Activated T-helper 1 cell treated with Interleukin-2 at 50 U/mL for 16 hours (primary cell): Measurements from ENCODE around the gene ULK1.
"Not testable (repeated sequence)": the region's sequence is repeated elsewhere in the genome, so short reads cannot be mapped to it uniquely, and the experiment has no call there.

Experiments used
- DNase-seq: peaks from one replicate; pipeline ENCODE4 v3.0.0-alpha.2; 2020; ENCODE audit warnings: low read depth

The ULK1 gene

DNA sequence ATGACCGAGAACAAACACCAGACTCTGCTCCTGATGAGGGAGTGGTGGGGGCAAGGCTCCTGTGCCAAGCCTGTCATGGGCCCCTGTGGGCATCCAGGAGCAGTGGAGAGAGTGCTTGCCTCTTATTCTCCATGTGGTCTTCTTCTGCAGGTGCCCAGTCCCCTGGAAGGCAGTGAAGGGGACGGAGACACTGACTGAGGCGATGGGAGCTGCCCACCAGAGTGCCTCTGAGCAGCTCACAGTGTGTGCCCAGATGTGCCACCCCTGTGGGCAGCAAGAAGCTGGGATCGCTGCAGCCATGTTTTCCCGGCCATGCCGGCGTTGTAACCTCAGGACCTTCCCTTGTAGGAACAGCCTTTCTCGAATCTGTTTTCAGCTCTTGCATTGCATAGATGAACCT lies 49.0 kb downstream of the ULK1 start:
- no peak for DNase-seq

DNA sequence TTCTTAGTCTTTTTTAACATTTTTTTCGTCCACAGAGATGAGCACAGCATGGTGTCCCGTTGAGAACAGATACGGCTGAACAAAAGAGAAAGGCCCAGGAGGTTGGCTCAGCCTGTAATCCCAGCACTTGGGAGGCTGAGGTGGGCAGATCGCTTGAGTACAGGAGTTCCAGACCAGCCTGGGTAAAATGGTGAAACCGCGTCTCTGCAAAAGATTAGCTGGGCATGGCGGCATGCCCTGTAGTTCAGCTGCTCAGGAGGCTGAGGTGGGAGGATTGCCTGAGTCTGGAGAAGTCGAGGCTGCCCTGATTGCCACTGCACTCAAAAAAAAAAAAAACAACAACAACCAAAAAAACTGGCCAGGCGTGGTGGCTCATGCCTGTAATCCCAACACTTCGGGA lies 49.5 kb downstream of the ULK1 start:
- DNase-seq: no peak

DNA sequence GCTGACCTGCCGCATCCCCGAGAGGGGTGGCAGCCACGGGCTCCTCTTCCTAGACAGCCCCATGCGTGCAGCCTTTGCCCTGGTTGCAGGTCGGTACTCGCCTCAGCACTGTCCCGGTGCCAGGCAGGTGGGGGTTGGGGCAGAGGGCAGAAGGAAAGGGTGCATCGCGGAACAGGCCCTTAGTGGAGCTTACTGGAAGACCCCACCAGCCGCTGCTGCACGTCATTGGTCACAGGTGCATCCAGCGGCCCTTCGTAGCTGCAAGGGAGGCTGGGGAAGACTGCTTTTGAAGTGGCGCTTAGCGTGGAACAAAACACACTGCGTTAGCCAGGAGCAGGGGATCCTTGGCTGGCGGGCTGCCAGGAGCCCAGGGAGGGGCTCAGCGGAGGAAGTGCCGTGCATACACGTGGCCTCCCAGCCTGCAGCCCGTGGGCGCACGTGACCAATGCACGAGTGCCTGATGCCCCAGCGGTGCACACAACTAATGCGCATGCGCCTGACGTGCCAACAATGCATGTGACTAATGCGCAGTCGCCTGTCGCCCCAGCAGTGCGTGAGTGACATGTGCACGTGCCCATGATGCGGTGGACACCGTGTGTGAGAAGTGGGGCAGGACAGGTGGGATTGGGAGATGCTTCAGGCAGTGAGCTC lies 50.3 kb downstream of the ULK1 start:
- DNase-seq: no peak

DNA sequence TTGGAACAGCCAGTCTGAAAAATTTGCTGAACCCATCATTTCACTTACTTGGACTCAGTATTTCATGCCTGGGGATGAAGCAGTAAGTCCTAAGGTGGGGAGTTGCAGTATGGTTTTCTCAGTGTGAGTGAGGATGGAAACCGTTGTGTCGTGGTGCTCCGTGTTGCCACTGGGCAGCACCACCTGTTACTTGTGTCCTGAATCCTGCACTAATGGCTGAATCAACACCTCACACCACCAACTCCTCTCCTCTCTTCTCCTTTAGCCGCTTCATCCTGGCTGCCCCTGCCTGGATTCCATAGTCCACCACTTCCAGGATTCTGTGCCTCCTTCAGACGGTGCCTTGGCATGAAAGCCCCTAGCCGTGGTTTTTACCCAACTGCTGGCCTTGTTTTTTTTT lies 52.3 kb downstream of the ULK1 start:
- DNase-seq: no peak

DNA sequence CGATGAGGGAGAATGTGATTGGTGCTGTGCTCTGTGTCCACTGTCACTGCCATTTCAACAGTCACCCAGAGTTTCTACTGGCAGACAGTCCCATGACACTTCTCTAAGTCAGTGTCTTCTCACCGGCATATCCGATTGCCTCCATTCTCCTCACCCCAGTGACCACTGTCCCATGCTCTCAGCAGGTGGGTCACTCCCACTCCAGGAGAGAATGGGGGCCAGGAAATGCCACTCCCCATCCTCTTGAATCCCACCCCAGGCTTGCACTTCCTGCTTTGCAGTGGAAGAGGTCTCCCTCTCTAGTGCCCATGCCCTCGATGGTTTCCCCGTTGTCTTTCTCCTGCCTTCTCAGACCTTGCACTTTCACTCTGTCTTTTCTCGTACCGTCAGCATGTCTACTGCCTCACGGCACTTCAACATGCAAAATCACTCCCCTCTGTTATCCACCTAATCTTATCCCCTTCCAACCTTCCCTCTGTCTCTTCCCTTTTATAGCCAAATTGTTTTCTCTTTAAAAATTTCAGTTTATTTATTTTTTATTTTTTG lies 53.1 kb downstream of the ULK1 start:
- no peak for DNase-seq

DNA sequence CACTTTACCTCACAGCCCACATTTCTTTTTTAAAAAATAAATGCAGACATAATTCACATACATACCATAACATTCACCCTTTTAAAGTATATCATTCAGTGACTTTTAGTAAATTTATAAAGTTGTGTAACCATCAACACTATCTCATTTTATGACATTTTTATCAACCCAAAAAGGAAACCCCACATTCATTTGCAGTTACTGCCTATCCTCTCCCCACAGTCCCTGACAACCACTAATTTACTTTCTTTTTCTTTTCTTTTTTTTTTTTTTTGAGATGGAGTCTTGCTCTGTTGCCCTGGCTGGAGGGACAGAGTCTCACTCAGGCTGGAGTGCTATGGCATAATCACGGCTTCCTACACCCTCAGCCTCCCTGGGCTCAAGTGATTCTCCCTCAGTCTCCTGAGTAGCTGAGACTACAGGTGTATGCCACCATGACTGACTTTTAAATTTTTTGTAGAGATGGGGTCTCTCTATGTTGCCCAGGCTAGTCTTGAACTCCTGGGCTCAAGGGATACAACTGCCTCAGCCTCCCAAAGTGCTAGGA lies 53.8 kb downstream of the ULK1 start:
- DNase-seq: no peak

DNA sequence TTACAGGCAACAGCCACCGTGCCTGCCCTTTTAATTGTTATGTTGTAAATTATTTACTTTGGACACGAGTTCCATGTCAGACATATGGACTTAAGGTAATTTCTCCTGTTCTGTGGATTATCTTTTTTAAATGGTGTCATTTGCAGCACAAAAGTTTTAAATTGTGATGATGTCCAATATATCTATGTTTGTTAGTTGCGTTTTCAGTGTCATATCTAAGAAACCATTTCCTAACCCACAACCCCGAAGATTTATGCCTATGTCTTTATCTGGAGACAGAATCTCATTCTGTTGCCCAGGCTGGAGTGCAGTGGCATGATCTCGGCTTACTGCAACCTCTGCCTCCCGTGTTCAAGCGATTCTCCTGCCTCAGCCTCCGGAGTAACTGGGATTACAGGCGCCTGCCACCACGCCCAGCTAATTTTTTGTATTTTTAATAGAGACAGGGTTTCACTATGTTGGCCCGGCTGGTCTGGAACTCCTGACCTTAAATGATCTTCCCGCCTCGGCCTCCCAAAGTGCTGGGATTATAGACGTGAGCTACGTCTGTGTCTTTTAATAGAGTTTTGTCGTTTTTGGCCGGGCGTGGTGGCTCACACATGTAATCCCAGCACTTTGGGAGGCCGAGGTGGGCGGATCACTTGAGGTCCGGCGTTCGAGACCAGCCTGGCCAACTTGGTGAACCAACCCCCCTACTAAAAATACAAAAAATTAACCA lies 54.5 kb downstream of the ULK1 start:
- DNase-seq: not testable (repeated sequence)

DNA sequence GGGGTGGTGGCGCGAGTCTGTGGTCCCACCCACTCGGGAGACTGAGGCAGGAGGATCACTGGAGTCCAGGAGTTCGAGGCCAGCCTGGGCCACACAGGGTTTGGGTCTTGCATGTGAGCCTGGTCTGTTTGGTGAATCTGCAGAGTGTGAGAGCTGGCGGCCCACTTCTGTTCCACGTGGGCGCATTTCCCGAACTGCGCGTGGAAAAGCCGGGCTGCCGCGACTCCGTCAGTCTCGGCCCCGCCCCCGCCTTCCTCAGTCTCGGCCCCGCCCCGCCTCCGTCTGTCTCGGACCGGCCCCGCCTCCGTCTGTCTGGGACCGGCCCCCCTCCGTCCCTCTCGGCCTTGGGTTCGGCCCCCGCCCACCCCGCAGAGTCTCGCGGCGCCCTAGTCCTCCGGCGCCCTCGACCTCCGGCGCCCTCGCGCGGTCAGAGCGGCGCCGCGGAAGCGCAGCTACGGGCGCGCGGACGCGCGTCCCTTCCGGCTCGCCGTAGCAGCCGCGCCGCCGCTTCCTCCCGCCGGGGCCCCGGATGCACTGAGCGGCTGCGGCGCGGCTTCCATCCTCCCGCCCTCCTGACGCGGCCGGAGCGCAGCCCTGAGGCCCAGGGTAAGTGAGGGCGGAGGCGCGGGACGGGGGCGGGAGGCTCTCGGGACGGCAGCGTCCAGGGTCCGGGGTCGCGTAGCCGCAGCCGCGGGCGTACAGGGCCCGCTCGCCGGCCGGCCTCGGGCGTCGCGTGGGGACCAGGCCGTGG lies 55.2 kb downstream of the ULK1 start, which contains the start of gene EP400:
TSS of gene EP400 (plus strand) at position 512 of the 751 bp plus-strand sequence. CDS start 10,678 bp downstream, outside the sequence.
- DNase-seq: peak; percentile 92

DNA sequence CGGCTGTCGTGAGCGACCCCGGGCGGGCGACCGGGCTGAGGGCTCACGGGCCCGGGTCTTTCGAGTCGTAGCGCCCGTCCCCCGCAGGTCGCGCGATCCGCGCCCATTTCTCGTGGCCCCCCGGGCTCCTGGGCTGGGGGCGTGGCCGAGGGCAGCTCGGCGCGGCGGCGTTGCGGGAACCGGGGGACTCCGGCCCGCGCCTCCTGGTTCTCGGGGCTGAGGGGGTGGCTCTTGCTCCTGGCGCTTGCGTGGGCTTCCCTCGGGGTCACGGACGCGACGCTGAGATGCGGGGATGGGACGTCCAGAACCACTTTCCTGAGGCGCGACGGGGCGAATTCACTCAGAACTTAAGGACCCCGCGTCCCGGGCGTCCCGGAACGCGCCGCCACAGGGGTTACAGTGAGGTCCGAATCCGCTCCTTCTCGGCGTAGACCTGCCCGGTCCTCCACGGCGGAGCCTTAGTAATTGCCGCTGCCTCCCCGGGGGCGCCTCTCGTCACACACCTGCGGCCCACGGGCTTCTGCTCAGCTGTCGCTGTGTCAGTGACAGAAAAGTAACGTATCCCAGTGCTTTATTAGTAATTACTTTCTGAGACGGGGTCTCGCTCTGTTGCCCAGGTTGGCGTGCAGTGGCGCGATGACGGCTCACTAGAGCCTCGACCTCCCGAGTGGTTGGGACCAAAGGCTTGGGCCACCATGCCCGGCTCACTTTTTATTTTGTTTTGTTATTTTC lies 55.9 kb downstream of the ULK1 start:
- DNase-seq: peak; percentile 14

DNA sequence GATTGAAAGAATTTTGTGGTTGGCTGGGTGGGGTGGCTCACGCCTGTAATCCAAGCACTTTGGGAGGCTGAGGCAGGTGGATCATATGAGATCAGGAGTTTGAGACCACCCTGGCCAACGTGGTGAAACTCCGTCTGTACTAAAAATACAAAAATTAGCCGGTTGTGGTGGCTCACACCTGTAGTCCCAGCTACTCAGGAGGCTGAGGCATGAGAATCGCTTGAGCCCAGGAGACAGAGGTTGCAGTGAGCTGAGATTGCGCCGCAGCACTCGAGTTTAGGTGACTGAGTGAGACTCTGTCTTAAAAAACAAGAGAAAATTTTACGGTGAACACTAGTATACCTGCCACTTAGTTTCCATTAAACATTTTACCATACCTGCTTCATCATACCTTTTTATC lies 59.4 kb downstream of the ULK1 start:
- DNase-seq: not testable (repeated sequence)

DNA sequence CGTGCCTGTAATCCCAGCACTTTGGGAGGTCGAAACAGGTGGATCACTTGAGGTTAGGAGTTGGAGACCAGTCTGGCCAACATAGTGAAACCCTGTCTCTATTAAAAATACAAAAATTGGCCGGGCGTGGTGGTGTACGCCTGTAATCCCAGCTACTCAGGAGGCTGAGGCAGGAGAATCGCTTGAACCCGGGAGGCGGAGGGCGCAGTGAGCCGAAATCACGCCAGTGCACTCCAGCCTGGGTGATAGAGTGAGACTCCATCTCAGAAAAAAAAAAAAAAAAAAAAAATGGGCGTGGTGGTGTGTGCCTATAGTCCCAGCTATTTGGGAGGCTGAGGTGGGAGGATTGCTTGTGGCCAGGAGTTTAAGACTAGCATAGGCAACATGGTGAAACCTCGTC lies 60.0 kb downstream of the ULK1 start:
- not testable (repeated sequence) for DNase-seq

DNA sequence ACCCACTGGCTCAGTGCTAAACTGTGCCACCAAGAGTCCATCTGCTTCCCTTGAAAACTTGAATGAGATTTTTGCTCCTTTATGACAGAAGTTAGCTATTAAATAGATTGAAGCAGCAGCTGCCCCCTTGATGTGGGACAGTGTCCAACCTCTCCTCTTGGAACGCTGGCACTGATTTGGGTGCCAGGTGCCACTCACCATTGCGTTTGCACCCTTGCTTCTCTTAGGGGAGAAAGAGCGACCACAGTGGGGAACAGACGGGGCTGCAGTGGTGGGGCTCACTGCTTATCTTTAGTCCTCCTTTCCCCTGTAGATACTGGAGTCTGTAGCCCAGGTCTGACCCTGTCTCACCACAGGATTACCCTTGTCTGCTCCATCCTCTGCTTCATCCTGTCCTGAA lies 64.7 kb downstream of the ULK1 start:
- no peak for DNase-seq

DNA sequence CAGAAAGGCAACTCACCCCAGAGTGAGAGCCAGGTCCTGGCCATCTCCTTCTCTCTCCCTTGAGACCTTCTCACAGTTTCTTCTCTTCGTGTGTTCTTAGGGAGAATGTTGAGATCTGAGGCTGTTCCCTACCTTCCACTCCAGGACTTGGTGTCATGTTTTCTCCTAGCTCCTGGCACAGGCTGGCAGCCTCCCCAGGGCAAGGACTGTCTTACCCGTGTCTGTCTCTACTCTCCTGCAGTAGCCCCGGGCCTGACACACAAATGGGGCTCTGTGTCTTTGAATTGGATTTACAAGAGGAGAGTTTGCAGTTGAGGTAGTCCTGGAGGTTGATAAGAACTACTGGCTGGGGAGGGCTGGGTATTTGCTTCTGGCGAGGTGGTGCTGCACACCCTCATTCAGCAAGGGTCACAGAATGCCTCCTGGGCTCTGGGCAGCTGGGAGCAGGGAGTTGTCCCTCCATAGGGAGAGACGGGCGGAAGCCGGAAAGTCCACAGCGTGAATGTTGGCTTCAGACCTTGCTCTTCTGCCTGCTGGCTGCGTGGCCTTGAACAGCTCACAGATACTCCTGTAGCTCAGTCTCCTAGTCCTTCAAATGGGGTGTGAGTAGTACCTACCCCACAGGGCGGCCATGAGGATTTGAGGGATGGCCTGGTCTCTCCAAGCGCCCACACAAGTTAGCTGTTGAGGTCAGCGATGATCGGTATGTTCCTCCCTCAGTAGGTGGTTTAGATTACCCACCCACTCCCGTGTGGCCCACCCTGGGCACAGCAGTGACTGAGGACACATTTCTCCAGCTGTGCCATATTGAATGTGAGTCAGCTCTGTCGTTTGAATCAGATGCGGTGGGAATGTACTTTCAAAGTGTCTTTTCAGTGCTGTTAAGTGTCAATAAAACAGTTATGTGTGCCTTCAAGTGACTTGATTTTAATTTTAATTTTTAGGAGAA lies 65.5 kb downstream of the ULK1 start:
- DNase-seq: no peak

DNA sequence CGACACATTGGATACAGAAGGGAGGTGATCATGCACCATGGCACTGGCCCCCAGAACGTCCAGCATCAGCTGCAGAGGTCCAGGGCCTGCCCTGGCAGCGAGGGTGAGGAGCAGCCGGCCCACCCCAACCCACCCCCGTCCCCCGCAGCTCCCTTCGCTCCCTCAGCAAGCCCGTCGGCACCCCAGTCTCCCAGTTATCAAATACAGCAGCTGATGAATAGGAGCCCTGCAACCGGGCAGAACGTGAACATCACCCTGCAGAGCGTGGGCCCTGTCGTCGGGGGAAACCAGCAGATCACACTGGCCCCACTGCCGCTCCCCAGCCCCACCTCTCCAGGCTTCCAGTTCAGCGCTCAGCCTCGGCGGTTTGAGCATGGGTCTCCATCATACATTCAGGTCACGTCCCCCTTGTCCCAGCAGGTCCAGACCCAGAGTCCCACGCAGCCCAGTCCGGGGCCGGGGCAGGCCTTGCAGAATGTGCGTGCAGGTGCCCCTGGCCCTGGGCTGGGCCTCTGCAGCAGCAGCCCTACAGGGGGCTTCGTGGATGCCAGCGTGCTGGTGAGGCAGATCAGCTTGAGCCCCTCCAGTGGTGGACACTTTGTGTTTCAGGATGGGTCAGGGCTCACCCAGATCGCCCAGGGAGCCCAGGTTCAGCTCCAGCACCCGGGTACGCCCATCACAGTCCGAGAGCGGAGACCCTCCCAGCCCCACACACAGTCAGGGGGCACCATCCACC lies 66.3 kb downstream of the ULK1 start:
- DNase-seq: not testable (repeated sequence)

DNA sequence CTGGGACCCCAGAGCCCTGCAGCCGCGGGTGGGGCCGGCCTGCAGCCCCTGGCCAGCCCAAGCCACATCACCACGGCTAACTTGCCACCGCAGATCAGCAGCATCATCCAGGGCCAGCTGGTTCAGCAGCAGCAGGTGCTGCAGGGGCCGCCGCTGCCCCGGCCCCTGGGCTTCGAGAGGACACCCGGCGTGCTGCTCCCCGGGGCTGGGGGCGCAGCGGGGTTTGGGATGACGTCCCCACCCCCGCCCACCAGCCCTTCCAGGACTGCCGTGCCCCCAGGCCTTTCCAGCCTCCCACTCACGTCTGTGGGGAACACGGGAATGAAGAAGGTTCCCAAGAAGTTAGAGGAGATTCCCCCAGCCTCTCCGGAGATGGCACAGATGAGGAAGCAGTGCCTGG lies 66.9 kb downstream of the ULK1 start:
- not testable (repeated sequence) for DNase-seq

DNA sequence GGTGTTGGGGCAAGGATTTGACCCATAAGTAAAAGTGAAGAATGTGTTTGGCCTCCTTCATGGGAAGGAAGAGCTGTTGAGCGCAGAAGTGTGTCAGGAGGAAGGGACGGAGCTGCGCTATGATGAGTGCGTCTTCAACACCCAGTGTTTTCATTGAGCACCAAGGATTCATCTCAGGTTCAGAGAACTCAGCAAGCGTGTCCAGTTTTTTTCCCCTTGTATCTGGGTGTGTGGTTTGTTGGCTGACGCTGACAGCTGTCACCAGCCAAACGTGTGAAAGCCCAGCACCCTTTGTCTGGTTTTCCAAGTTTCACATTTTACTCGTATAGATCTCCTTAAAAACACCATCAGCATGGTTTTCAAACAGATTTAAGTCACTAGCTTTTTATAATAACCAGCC lies 67.6 kb downstream of the ULK1 start:
- DNase-seq: no peak

DNA sequence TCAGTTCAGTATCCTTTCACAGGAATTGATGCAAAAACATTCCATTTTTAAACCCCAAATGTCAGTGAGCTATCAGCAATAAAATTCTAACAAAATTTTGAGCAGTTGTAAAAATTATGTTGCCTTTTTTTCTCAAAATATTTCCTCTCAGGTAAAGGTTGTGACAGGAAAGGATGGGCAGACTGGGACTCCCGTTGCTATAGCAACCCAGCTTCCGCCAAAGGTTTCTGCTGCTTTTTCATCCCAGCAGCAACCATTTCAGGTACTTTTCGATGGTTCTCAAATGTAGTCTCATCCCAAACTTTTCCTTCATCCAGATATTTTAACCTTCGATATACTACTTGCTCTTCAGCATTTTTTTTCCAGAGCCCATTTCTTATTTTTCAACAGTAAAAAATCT lies 69.0 kb downstream of the ULK1 start:
- DNase-seq: no peak

DNA sequence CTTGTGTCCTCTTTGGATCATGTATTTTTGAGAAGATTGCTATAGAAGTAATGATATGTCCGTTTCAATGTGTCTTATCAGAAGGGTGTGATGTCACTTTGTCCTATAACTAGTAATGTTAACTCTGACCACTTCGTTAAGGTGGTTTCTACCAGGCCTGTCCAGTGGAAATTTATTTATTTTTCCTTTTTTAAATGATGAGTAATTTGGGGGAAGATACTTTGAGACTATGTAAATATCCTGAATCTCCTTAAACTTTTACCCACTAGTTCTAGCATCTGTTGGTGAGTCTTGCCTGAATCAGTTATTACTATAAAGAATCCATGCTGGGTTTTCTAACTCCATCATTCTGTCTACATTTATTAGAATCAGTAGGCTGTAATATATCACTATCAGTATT lies 70.7 kb downstream of the ULK1 start:
- no peak for DNase-seq

DNA sequence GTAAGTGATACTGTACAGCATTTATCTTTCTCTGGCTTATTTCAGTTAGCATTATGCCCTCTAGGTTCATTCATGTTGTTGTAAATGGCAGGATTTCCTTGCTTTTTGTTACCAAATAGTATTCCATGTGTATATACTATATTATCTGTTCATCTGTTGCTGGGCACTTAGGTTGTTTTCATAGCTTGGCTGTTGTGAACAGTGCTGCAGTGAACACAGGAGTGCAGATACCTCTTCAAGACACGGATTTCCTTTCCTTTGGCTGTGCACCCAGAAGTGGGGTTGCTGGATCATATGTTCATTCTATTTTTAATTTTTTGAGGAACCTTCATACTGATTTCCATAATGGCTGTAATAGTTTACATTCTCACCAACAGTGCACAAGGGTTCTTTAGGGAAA lies 76.8 kb downstream of the ULK1 start:
- no peak for DNase-seq
